Measurements from ENCODE around the gene DLX6. TPM values are rescaled to one million over a fixed set of nuclear protein-coding genes. Genes with fewer than 3 reads are reported as not detected.

Gene DLX6
- total RNA-seq, 1 experiment from 2014 or later, result not detected

- Histone ChIP-seq H3K79me2 (ENCODE audit: insufficient read depth, low read length) (no peaks in the 10 kb centered on the region), H3K9me2 (ENCODE audit: insufficient read depth) (no peaks in the 10 kb centered on the region), H3K36me3 (ENCODE audit: control insufficient read depth in 1 of 2, insufficient read depth in 2 of 2, low read length in 2 of 2) (no peaks in the 10 kb centered on the region), H3K27ac (ENCODE audit: low read depth, low read length) (no peak overlapping the region), H2AFZ (ENCODE audit: low read depth, low read length, poor library complexity, severe bottlenecking) (no peak overlapping the region), H3K4me1 (ENCODE audit: control insufficient read depth in 1 of 2, insufficient read depth in 2 of 2, low read length in 2 of 2) (no peaks in the 10 kb centered on the region), H3K4me3 (replicated peaks in 1 of 2; ENCODE audit: low read depth in 1 of 2, low read length in 2 of 2) (no peak overlapping the region), H3K27me3 (ENCODE audit: insufficient read depth, low read length) (peaks cover 66% of the 10 kb centered on the region), H3K4me2 (ENCODE audit: low read length) (no peak overlapping the region), H3K9ac (ENCODE audit: low read length) (no peak overlapping the region), H3K9me3 (ENCODE audit: control insufficient read depth in 1 of 2, insufficient read depth in 1 of 2, low read depth in 1 of 2, low read length in 2 of 2) (no peaks in the 10 kb centered on the region), H4K20me1 (ENCODE audit: insufficient read depth) (no peaks in the 10 kb centered on the region)
- intact Hi-C loops (cut with micrococcal nuclease), result no loop called here
- ChIA-PET POLR2A (no interaction called here), CTCF (no interaction called here), RAD21 (ENCODE audit: low non-redundant PET in 1 of 2, low total read pairs in 2 of 2, uncharacterized antibody in 2 of 2, unreplicated experiment in 2 of 2) (no interaction called here)
- TF ChIP-seq SRF (IDR thresholded peaks at IDR 0.05; ENCODE audit: low read depth) (no peak), SP1 (IDR thresholded peaks at IDR 0.05; ENCODE audit: low read depth) (no peak), EZH2phosphoT487 (IDR thresholded peaks at IDR 0.05; ENCODE audit: borderline replicate concordance) (no peak), ELF1 (IDR thresholded peaks at IDR 0.05; ENCODE audit: borderline replicate concordance, low read depth) (no peak), ATF3 (IDR thresholded peaks at IDR 0.05) (no peak), ZFX (IDR thresholded peaks at IDR 0.05) (no peak), FOSL1 (IDR thresholded peaks at IDR 0.05; ENCODE audit: low read depth) (no peak), JUND (IDR thresholded peaks at IDR 0.05) (no peak), EZH2 (IDR thresholded peaks at IDR 0.05) (no peak), RAD21 (IDR thresholded peaks at IDR 0.05; ENCODE audit: low read depth) (no peak), CEBPB (IDR thresholded peaks at IDR 0.05; ENCODE audit: low read depth) (no peak), ZBTB33 (IDR thresholded peaks at IDR 0.05; ENCODE audit: extremely low read depth, insufficient replicate concordance, low read length) (no peak)
- no peak for DNase-seq (ENCODE audit: low read depth, low spot score)
- BruUV-seq (replicated peaks), result no TSS peak
- no peak for ATAC-seq
Observed at GRCh38 chr7:97011104-97011503, 5.8 kb downstream of the DLX6 start.
